ENCODE data around the gene ARMH4.

Gene ARMH4

GRCh38 chr14:58152014-58152857 is at the start of gene ARMH4:
Gene ARMH4, minus strand, starts transcription at chr14:58152213. Its CDS starts 12,855 bp downstream, at chr14:58139358.
- TF ChIP-seq CTCF (IDR thresholded peaks at IDR 0.05): peak; percentile 18; the same call in 1 of the 2 replicates
- no peak for TF ChIP-seq ZFX (IDR thresholded peaks at IDR 0.05; ENCODE audit: borderline replicate concordance)
- peak within 1 kb of the TSS; percentile 23; the same call in 1 of the 2 replicates for H3K27ac ChIP-seq

GRCh38 chr14:58200846-58201245 is 48.8 kb upstream of the ARMH4 start:
- no peak for TF ChIP-seq CTCF (IDR thresholded peaks at IDR 0.05)

GRCh38 chr14:58200480-58200841 is 48.4 kb upstream of the ARMH4 start:
- TF ChIP-seq CTCF (IDR thresholded peaks at IDR 0.05) (no peak), ZFX (IDR thresholded peaks at IDR 0.05; ENCODE audit: borderline replicate concordance) (no peak)
- H3K27ac ChIP-seq: peak overlapping the region; percentile 82

More at GRCh38 chr14:58200846-58201245, 48.8 kb upstream of the ARMH4 start:
- peak overlapping the region; percentile 82 for H3K27ac ChIP-seq

- H3K27ac ChIP-seq: peak within 1 kb of the TSS; percentile 82
- TF ChIP-seq ZFX (IDR thresholded peaks at IDR 0.05; ENCODE audit: borderline replicate concordance) (no peak), CTCF (IDR thresholded peaks at IDR 0.05) (no peak)
Measured at GRCh38 chr14:58199726-58200479, 47.9 kb upstream of the ARMH4 start, which contains the start of gene ACTR10. Gene ACTR10, plus strand, starts transcription at chr14:58200149. Its CDS starts 69 bp downstream, at chr14:58200218.

GRCh38 chr14:58198086-58198485 is 46.1 kb upstream of the ARMH4 start:
- TF ChIP-seq CTCF (IDR thresholded peaks at IDR 0.05) (no peak), ZFX (IDR thresholded peaks at IDR 0.05; ENCODE audit: borderline replicate concordance) (no peak)
- H3K27ac ChIP-seq: no peak overlapping the region

- no peak overlapping the region for H3K27ac ChIP-seq
- TF ChIP-seq ZFX (IDR thresholded peaks at IDR 0.05; ENCODE audit: borderline replicate concordance): no peak
- TF ChIP-seq CTCF (IDR thresholded peaks at IDR 0.05): no peak
Measured at GRCh38 chr14:58196198-58196597, 44.2 kb upstream of the ARMH4 start.

GRCh38 chr14:58193542-58193941 is 41.5 kb upstream of the ARMH4 start:
- no peak overlapping the region for H3K27ac ChIP-seq
- TF ChIP-seq ZFX (IDR thresholded peaks at IDR 0.05; ENCODE audit: borderline replicate concordance) (no peak), CTCF (IDR thresholded peaks at IDR 0.05) (no peak)

Data from 22Rv1 (cell line).